Endothelial cell of umbilical vein (primary cell): Measurements from ENCODE around the gene TAS1R2. TPM values are rescaled to one million over a fixed set of nuclear protein-coding genes. Genes with fewer than 3 reads are reported as not detected.

Experiments used
- BruUV-seq: library from RNA; stranded (reverse); fragments of 400-500 nt; replicated peaks from 2 replicates; lab custom pipeline; 2021; lab: Mats Ljungman, UMichigan
- CTCF ChIA-PET: fragments of 300-600, 350-600 bp; sonication (Branson Sonifier 250); formaldehyde crosslinking; loops from one replicate; lab custom pipeline; 2021; ENCODE audit warnings: antibody characterized with exemption, inconsistent platforms; lab: Charles Lee
- POLR2A ChIA-PET: fragments of 300-600, 350-600 bp; sonication (Branson Sonifier 250); formaldehyde crosslinking; loops from one replicate; lab custom pipeline; 2021; ENCODE audit warnings: antibody characterized with exemption, inconsistent platforms; lab: Charles Lee
- DNase-seq: peaks from one replicate; pipeline ENCODE4 v3.0.0-alpha.2; 2011; ENCODE audit warnings: low read depth, low spot score
- FAIRE-seq: peaks from 2 replicates; lab custom pipeline; 2011; peaks lifted over from hg19 to GRCh38; lab: Jason Lieb, UNC
- H2AFZ ChIP-seq: 2 replicates; pipeline ENCODE4 v1.6.0; 2012; ENCODE audit warnings: low read depth, low read length, control low read depth, inconsistent platforms
- H3K27ac ChIP-seq: 2 replicates; pipeline ENCODE4 v1.5.1; 2011; ENCODE audit warnings: low read depth, mild to moderate bottlenecking, control low read depth, low read length, moderate library complexity; ENCODE audit not compliant: insufficient read depth
- H3K27me3 ChIP-seq, 2 experiments: 2 replicates each; pipeline versions ENCODE4 v1.6.0 to v1.6.1; 2011; ENCODE audit warnings: low read length in 2 of 2, mixed read lengths in 1 of 2; ENCODE audit not compliant: control insufficient read depth in 2 of 2, insufficient read depth in 2 of 2
- H3K36me3 ChIP-seq, 2 experiments: 2 replicates in 1 of 2; 3 replicates in 1 of 2; pipeline ENCODE4 v1.5.1; 2011; ENCODE audit warnings: low read length in 2 of 2, mild to moderate bottlenecking in 1 of 2, moderate library complexity in 1 of 2; ENCODE audit not compliant: control insufficient read depth in 2 of 2, insufficient read depth in 2 of 2; ENCODE audit errors: extremely low read depth in 1 of 2
- H3K4me1 ChIP-seq: 3 replicates; pipeline ENCODE4 v1.5.1; 2011; ENCODE audit warnings: mild to moderate bottlenecking, low read length; ENCODE audit not compliant: control insufficient read depth, insufficient read depth; ENCODE audit errors: extremely low read depth
- H3K4me2 ChIP-seq: 2 replicates; pipeline ENCODE4 v1.6.1; 2011; ENCODE audit warnings: low read length, control low read depth, mixed read lengths; ENCODE audit not compliant: insufficient read depth
- H3K4me3 ChIP-seq, 3 experiments: fragments of 200-600 bp in 1 of 3; sonication (generic), shearing (Covaris generic) in 1 of 3; replicated peaks in 1 of 3; 2 replicates each; pipeline ENCODE4 v1.5.1; 2011 to 2016; ENCODE audit warnings: control low read depth in 3 of 3, low read length in 3 of 3, mild to moderate bottlenecking in 2 of 3, inconsistent platforms in 1 of 3, low read depth in 1 of 3, moderate library complexity in 1 of 3; ENCODE audit not compliant: insufficient read depth in 1 of 3
- H3K79me2 ChIP-seq: 2 replicates; pipeline ENCODE4 v1.6.0; 2012; ENCODE audit warnings: low read length, inconsistent platforms; ENCODE audit not compliant: control insufficient read depth, insufficient read depth
- H3K9ac ChIP-seq: replicated peaks from 2 replicates; pipeline ENCODE3; 2011; ENCODE audit warnings: low read length, control low read depth; ENCODE audit not compliant: insufficient read depth; ENCODE audit errors: extremely low read depth
- H3K9me1 ChIP-seq: replicated peaks from 3 replicates; pipeline ENCODE4 v1.6.0; 2011; ENCODE audit warnings: mild to moderate bottlenecking, low read length; ENCODE audit not compliant: control insufficient read depth, insufficient read depth; ENCODE audit errors: extremely low read depth
- H3K9me3 ChIP-seq: replicated peaks from 2 replicates; pipeline ENCODE4 v1.5.1; 2012; ENCODE audit warnings: low read length, inconsistent platforms; ENCODE audit not compliant: control insufficient read depth, insufficient read depth
- H4K20me1 ChIP-seq: replicated peaks from 2 replicates; pipeline ENCODE3; 2011; ENCODE audit warnings: mild to moderate bottlenecking, low read length; ENCODE audit not compliant: control insufficient read depth, insufficient read depth; ENCODE audit errors: extremely low read depth
- EZH2 ChIP-seq: IDR thresholded peaks from 2 replicates; pipeline ENCODE4 v1.6.1; 2012; ENCODE audit warnings: borderline replicate concordance, low read depth, mild to moderate bottlenecking, moderate library complexity, low read length, inconsistent platforms; ENCODE audit not compliant: severe bottlenecking
- FOS ChIP-seq: IDR thresholded peaks from 2 replicates; pipeline ENCODE4 v1.6.1; 2011; ENCODE audit warnings: mild to moderate bottlenecking, low read length, moderate library complexity, borderline replicate concordance; ENCODE audit not compliant: insufficient read depth
- GATA2 ChIP-seq: IDR thresholded peaks from 2 replicates; pipeline ENCODE4 v1.7.0; 2011; ENCODE audit warnings: low read depth, mild to moderate bottlenecking, moderate library complexity, mixed read lengths, low read length; ENCODE audit not compliant: insufficient read length, insufficient read depth
- JUN ChIP-seq: IDR thresholded peaks from 2 replicates; pipeline ENCODE4 v1.6.1; 2011; ENCODE audit warnings: borderline replicate concordance, low read depth; ENCODE audit not compliant: insufficient read length, insufficient read depth
- MYC ChIP-seq: IDR thresholded peaks from one replicate; pipeline ENCODE4 v1.6.1; 2011; ENCODE audit warnings: mild to moderate bottlenecking, low read depth, low read length
- POLR2A ChIP-seq: IDR thresholded peaks from 2 replicates; pipeline ENCODE4 v1.6.1; 2012; ENCODE audit warnings: low read depth, mild to moderate bottlenecking, control low read depth, low read length
- POLR2AphosphoS5 ChIP-seq: IDR thresholded peaks from 2 replicates; pipeline ENCODE4 v1.6.1; 2012; ENCODE audit warnings: low read depth, mild to moderate bottlenecking, control low read depth, low read length, moderate library complexity; ENCODE audit not compliant: insufficient read depth
- dilution Hi-C: fragments of 300-500 bp; cut with MboI; formaldehyde crosslinking; loops from one replicate; pipeline ENCODE4 v1.15.0; 2019; ENCODE audit warnings: low sequenced_read_pairs; ENCODE audit not compliant: extremely low pct_ligation_motif_present
- intact Hi-C: fragments of 100-400 bp; cut with micrococcal nuclease; formaldehyde crosslinking; loops from one replicate; pipeline ENCODE4 v1.10.0; 2022
- polyA plus RNA-seq, 4 experiments: library from polyadenylated mRNA; depleted of rRNA in 3 of 4; stranded (reverse) in 3 of 4; unstranded in 1 of 4; fragments of >200 nt; gene quantifications; 2 replicates each; pipeline versions ENCODE4 v1.2.1 to v1.2.3, GENCODE V29; 2011 to 2012; ENCODE audit warnings: missing spikeins in 1 of 4
- total RNA-seq: library from RNA; stranded (reverse); gene quantifications from 2 replicates; pipeline ENCODE4 v1.2.3, GENCODE V29; 2021
- TF ChIP-seq, protein P1 (sequence below), 2 donors: IDR thresholded peaks; 1 replicate in 1 of 2; 2 replicates in 1 of 2; pipeline ENCODE4 v1.5.1; 2011; ENCODE audit warnings: low read length in 2 of 2, mild to moderate bottlenecking in 2 of 2, moderate library complexity in 2 of 2, control low read depth in 1 of 2, inconsistent platforms in 1 of 2, low read depth in 1 of 2; ENCODE audit not compliant: insufficient read depth in 1 of 2; ENCODE audit errors: extremely low read depth in 1 of 2
- TF ChIP-seq, protein P2 (sequence below): IDR thresholded peaks from 2 replicates; pipeline ENCODE4 v1.6.1; 2011; ENCODE audit not compliant: insufficient read depth, insufficient read length

TAS1R2 gene
- total and polyA plus RNA-seq, 2 donors (not counting 3 experiments of a cell fraction or from before 2014, with no cell fraction given), result not detected

DNA sequence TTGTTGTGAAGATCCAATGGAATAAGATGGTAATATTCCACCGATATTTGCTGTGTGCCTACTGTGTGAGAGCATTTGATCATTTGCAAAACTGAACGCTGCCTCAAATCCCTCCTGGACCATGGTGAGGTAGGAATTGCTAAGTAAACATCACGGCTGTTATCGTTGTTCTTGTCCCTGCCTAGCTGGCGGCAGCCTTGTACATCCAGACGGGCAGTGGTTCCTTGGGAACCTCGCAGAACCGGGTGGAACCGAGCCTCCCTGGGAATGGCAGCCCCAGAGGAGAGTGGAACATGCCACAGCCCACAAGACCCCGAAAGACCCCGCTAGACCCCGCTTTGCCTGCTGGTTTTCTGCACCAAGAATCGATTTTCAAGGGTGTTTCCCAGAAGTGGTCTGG is 60.9 kb downstream of the TAS1R2 start:
- Histone ChIP-seq H3K9me1 (no peaks in the 10 kb centered on the region), H3K27ac (no peak overlapping the region), H3K79me2 (no peaks in the 10 kb centered on the region), H3K9me3 (no peaks in the 10 kb centered on the region), H3K9ac (no peak overlapping the region), H3K36me3 (no peaks in the 10 kb centered on the region), H3K4me2 (no peak overlapping the region), H2AFZ (no peak overlapping the region), H3K27me3 (no peaks in the 10 kb centered on the region), H4K20me1 (no peaks in the 10 kb centered on the region), H3K4me3 (no peak overlapping the region), H3K4me1 (no peaks in the 10 kb centered on the region)
- no peak for FAIRE-seq
- intact Hi-C loops (no loop called here), dilution Hi-C loops (no loop called here)
- no peak for DNase-seq
- POLR2A ChIA-PET, result no interaction called here
- TF ChIP-seq EZH2 (no peak), FOS (no peak), POLR2A (no peak), GATA2 (no peak), JUN (no peak), MYC (no peak), POLR2AphosphoS5 (no peak)
- TF ChIP-seq, protein P1, sequence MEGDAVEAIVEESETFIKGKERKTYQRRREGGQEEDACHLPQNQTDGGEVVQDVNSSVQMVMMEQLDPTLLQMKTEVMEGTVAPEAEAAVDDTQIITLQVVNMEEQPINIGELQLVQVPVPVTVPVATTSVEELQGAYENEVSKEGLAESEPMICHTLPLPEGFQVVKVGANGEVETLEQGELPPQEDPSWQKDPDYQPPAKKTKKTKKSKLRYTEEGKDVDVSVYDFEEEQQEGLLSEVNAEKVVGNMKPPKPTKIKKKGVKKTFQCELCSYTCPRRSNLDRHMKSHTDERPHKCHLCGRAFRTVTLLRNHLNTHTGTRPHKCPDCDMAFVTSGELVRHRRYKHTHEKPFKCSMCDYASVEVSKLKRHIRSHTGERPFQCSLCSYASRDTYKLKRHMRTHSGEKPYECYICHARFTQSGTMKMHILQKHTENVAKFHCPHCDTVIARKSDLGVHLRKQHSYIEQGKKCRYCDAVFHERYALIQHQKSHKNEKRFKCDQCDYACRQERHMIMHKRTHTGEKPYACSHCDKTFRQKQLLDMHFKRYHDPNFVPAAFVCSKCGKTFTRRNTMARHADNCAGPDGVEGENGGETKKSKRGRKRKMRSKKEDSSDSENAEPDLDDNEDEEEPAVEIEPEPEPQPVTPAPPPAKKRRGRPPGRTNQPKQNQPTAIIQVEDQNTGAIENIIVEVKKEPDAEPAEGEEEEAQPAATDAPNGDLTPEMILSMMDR (IDR thresholded peaks at IDR 0.05; ENCODE audit: extremely low read depth in 1 of 2, insufficient read depth in 1 of 2, low read depth in 1 of 2, low read length in 2 of 2), result no peak
- TF ChIP-seq, protein P2, sequence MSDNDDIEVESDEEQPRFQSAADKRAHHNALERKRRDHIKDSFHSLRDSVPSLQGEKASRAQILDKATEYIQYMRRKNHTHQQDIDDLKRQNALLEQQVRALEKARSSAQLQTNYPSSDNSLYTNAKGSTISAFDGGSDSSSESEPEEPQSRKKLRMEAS, result no peak
- no TSS peak for BruUV-seq
- CTCF ChIA-PET, result no interaction called here
